ENCODE measurements around the gene GEMIN7.

DNA sequence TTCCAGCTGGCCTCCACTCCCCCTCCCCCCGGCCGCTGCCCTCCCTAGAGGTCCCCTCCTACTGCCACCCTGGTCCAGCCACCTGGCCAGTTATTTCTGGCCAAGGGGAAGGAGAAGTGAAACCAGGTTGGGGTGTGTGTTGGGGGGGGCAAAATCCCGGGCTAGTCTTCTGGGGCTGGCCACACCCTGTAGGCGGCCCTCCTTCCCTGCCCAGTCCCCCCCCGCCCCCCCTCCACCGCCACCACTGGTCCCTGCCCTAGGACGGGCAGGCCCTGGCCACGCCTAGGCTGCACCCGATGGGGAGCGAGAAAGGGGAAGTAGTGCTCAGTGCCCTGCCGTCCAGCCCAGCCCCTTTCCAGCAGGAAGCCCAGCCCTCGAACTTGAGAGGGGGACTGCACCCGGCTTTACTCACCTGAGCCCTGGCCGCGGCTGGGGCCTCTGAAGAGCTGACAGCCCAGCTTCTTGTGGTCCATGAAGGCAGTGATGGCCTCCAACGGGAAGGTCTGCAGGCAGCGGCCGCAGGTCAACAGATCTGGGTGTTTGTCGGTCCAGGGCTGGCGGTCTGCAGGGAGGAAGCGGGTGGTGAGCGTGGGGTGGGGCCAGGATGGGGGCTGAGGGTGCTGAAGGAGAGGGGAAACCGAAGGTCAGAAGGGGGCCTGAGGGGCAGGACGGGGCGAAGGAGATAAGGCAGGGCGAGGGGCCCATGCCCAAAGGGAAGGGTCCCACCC is 3.6 kb upstream of the GEMIN7 start:
- no peak for TF ChIP-seq POLR2A (IDR thresholded peaks at IDR 0.05; ENCODE audit: insufficient read depth in 1 of 2, low read depth in 2 of 2, low read length in 2 of 2)
- no peak for TF ChIP-seq ZNF274 (CRISPR knock-in tag; IDR thresholded peaks at IDR 0.05)
- no peak for TF ChIP-seq MTA3 (CRISPR knock-in tag; IDR thresholded peaks at IDR 0.05)
- TF ChIP-seq CTCF (CRISPR knock-in tag; IDR thresholded peaks at IDR 0.05): no peak
- no peak for TF ChIP-seq SNAPC5 (CRISPR knock-in tag; IDR thresholded peaks at IDR 0.05; ENCODE audit: borderline replicate concordance)
